ENCODE results near the gene PPIF.

Gene PPIF

GRCh38 chr10:79347226-79347893 lies at the start of gene PPIF:
TSS of gene PPIF (plus strand) at chr10:79347469. CDS start at chr10:79347549, 80 bp downstream.
- peak; percentile 95 for DNase-seq

- peak; percentile 51 for DNase-seq
Measured at GRCh38 chr10:79298403-79299244, 48.6 kb upstream of the PPIF start.

- no peak for DNase-seq
Measured at GRCh38 chr10:79299397-79300241, 47.6 kb upstream of the PPIF start.

- DNase-seq: no peak
Measured at GRCh38 chr10:79300711-79301110, 46.6 kb upstream of the PPIF start.

DNA sequence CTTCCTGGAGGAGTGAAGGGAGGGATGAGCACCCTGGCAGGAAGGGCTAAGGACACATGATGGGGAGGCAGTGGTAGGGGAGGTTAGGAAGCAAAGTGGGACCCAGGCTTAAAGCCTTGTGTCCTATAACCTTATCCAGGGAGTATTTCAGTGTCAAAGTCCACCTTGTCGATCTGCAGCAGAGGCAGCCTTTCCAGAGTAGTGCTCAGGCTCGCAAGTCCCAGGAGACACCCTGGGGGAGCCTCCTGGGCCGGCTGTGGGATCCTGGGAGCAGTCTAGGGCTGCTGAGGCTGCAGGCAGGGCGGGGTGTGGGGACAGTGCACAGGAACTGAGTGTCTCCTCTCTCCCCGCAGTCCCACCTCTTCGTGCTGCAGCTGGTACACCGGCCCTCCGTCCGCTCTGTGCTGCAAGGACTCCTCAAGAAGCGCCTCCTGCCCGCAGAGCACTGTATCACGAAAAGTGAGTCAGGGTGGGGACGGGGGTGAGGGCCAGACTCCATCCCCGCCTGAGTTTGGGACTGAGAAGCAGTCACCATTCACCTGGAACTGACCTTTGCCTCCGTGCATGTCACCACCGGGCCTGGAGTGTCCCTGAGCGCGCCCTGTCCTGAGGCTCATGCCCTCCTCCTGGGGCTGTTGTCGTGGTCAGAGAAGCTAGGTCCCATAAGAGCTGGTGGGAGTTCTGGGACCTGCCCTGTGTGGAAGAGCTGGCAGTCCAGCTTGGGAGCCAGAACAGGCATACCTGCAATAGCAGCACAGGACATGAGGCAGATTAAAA lies 45.3 kb upstream of the PPIF start:
- DNase-seq: no peak

DNA sequence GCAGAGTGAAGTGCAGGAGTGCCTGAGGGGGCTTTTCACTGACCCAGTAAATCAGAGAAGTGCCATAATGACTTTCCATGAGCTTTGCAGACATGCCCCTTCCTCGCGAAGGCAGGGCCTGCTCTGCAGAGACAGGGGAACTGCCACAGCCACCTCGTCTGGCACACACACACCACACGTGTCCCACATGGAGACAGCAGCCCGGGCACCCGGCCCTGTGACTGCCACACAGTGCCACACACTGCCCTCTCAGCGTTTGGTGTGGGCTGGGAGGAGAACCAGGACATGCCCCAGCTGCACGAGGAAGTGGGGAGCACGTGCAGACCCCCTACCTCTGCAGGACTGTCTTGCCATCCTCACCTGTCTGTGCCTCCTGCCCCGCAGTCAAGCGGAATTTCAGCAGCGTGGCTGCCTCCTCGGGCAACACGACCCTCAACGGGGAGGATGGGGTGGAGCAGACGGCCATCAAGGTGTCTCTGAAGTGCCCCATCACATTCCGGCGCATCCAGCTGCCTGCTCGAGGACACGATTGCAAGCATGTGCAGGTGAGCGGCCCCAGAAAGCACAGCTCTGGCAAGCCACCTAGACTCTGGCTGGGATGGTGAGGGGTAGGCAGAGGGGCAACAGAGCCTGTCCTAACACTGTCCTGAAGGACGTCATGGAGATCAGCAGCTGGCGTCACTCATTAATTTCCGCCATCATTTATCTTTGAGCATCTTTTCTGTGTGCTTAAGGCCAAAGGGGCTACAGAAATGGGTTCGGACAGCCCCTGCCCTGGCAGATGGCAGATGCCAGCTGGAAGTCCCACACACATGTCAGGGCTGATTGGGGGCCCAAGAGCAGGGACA lies 43.4 kb upstream of the PPIF start:
- DNase-seq: no peak

GRCh38 chr10:79304479-79305087 lies 42.7 kb upstream of the PPIF start:
- DNase-seq: no peak

DNA sequence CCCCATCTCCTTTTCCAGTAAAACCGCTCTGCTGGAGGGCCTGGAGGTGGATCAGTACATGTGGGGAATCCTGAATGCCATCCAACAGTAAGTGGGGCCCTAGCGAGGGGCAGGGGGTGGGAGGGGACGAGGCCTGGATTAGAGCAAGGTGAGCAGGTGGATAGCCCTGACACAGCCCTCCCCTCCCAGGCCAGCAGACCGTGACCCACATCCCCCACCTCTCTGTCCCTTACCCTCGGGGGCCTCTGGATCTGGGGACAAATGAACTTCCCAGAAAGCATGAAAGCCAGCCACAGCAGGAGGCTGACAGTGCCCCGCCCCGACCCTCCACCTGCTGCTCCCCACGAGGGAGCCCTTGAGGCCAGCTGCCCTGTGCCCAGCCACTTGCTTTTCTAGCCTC lies 41.8 kb upstream of the PPIF start:
- no peak for DNase-seq

GRCh38 chr10:79305988-79306387 lies 41.3 kb upstream of the PPIF start:
- no peak for DNase-seq

DNA sequence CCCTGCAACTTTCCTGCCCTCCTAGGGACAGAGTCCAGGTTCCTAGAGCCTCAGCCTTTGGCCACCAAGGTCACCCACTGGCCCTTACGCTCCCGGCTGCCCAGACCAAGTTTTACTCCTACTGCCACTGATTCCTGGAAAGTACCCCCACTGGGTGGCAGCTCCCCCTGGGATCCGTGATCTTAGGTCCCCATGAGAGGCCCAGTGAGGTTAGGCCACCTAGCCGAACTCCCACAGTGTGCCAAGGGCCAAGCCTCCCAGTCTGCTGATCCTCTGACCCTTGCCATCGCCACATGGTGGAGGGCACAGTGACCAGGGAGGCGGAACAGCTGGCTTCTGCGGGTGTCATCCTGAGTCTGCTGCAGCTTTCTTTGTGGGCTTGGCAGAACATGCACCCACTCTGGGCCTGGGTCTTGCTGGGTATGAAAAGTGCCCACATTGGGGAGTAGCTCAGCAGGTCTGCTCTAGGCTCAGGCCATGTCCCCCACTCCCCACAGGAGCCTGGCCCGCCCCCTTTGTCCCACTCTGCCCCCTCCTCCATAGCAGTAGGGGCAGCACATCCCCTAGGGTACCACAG lies 40.5 kb upstream of the PPIF start:
- no peak for DNase-seq

- no peak for DNase-seq
Measured at GRCh38 chr10:79308016-79308415, 39.3 kb upstream of the PPIF start.

DNA sequence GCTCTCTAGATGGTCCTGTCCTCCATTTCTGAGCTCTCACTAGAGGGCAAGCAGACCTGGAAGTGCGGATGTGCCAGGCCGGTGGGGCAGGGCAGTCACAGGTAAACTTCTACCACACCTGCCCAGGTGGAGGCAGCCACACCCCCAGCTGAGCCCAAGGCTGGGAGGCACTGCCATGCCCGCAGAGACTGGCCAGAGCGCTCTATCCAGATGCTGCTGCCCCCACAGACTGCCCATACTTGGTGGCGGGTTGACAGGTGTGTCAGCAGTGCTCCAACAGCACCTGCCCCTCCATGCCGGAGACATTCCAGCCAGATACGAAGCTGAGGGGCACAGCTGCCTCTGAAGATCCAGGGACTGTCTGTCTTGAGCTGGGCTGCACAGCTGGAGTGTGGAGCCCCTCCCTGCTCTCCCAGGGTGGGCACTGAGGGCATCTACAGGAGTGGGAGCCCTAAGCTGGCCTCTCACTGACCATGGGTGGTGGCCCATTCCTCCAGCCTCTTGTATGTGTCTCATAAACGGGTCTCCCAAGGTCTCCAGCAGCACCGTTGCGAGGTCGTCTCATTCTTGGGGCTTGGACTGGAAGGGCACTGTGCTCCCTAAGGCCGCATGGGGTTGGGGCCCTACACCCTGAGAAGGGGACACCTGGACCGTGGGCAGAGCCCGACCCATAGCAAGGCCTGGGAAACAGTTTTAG lies 38.2 kb upstream of the PPIF start:
- DNase-seq: no peak

GRCh38 chr10:79310200-79310865 lies 36.9 kb upstream of the PPIF start:
- DNase-seq: no peak

GRCh38 chr10:79310911-79311573 lies 36.2 kb upstream of the PPIF start:
- no peak for DNase-seq

GRCh38 chr10:79311581-79312407 lies 35.5 kb upstream of the PPIF start:
- DNase-seq: no peak

DNA sequence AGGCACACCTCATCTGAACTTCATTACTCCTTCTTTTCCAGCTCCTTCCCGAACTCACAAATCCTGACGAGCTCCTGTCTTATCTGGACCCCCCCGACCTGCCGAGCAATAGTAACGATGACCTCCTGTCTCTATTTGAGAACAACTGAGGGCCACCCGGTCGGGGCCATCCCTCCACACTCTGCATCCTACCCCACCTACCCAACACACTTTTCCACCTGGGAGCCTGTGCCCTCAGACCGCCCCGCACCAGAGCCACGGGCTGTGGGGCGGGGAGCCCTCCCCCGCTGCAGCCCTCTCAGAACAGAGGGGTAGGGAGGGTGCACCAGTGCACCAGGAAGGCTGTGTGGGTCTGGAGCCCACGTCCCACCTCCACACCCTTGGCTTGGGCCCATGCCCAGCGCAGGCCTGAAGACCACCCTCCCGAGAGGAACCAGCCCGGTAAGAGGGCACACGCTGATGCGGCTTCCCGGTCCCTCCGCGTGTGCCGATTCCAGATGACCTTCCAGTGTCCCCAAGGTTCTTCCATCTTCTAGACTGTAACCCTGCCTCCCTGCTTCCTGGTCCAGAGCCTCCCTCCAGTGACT lies 34.6 kb upstream of the PPIF start:
- no peak for DNase-seq

DNA sequence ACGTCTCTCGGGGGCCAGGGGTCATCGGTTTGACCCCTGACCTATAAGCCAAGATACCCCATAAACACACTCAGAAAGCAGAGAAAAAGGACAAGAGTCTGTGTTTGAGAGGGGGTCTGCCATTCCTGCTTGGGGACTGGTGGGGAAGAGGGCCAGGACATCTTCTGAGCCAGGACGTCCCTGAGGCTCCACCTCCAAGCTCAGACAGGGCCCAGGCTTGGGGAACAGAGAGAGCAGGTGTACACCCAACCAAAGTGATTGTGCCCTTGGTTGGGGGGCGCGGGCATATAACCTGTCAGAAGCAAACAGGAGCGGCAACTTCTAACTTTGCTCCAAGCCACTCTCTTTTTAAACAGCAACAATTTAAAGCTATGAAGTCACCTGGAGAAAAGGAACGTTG lies 33.9 kb upstream of the PPIF start:
- no peak for DNase-seq
